WTC11 (cell line): ENCODE data around the gene DPP7.

Source experiments
- ATF3 ChIP-seq: sonication (generic); formaldehyde crosslinking; conservative IDR thresholded peaks from 2 replicates; pipeline ENCODE4 v1.8.1; 2022; ENCODE audit warnings: mild to moderate bottlenecking, missing genetic modification reagents
- CTCF ChIP-seq: fragments of 200-600 bp; IDR thresholded peaks from 2 replicates; pipeline ENCODE4 v1.8.0; 2022; ENCODE audit warnings: antibody characterized with exemption
- ZNF396 ChIP-seq: fragments of 250-450 bp; sonication (Bioruptor Pico); IDR thresholded peaks from 2 replicates; pipeline ENCODE4 v1.8.0; 2021; ENCODE audit warnings: mild to moderate bottlenecking, moderate library complexity, borderline replicate concordance
- TF ChIP-seq, protein P1 (sequence below): sonication (generic); formaldehyde crosslinking; IDR thresholded peaks from 2 replicates; pipeline ENCODE4 v1.8.0; 2023; ENCODE audit warnings: mild to moderate bottlenecking, missing genetic modification reagents
- TF ChIP-seq, protein P2 (sequence below): sonication (generic); formaldehyde crosslinking; IDR thresholded peaks from 2 replicates; pipeline ENCODE4 v1.8.0; 2022; ENCODE audit warnings: mild to moderate bottlenecking, missing genetic modification reagents

- no peak for TF ChIP-seq ATF3
- TF ChIP-seq CTCF: no peak
- TF ChIP-seq, protein P1, sequence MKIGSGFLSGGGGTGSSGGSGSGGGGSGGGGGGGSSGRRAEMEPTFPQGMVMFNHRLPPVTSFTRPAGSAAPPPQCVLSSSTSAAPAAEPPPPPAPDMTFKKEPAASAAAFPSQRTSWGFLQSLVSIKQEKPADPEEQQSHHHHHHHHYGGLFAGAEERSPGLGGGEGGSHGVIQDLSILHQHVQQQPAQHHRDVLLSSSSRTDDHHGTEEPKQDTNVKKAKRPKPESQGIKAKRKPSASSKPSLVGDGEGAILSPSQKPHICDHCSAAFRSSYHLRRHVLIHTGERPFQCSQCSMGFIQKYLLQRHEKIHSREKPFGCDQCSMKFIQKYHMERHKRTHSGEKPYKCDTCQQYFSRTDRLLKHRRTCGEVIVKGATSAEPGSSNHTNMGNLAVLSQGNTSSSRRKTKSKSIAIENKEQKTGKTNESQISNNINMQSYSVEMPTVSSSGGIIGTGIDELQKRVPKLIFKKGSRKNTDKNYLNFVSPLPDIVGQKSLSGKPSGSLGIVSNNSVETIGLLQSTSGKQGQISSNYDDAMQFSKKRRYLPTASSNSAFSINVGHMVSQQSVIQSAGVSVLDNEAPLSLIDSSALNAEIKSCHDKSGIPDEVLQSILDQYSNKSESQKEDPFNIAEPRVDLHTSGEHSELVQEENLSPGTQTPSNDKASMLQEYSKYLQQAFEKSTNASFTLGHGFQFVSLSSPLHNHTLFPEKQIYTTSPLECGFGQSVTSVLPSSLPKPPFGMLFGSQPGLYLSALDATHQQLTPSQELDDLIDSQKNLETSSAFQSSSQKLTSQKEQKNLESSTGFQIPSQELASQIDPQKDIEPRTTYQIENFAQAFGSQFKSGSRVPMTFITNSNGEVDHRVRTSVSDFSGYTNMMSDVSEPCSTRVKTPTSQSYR (CRISPR knock-in tag): no peak
- TF ChIP-seq, protein P2, sequence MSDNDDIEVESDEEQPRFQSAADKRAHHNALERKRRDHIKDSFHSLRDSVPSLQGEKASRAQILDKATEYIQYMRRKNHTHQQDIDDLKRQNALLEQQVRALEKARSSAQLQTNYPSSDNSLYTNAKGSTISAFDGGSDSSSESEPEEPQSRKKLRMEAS (CRISPR knock-in tag): no peak
- TF ChIP-seq ZNF396 (CRISPR knock-in tag): no peak
Measured at GRCh38 chr9:137069508-137070091, 44.9 kb downstream of the DPP7 start.
